ENCODE measurements around the gene KRTAP3-1.
A peak's percentile ranks its signal among the peaks of the same experiment; 100 is the strongest.

The KRTAP3-1 gene

GRCh38 chr17:40974366-40974765, 34.6 kb downstream of the KRTAP3-1 start:
- DNase-seq, result no peak

GRCh38 chr17:40967582-40967981, 41.3 kb downstream of the KRTAP3-1 start:
- DNase-seq, result no peak

GRCh38 chr17:40966848-40967247, 42.1 kb downstream of the KRTAP3-1 start, which contains the start of gene KRT39:
TSS of gene KRT39 (minus strand) at chr17:40966948. CDS start at chr17:40966856, 92 bp downstream.
- DNase-seq, result no peak

- DNase-seq, result peak; percentile 28
These were observed 45.1 kb downstream of the KRTAP3-1 start for GRCh38 chr17:40963838-40964237.

GRCh38 chr17:40962059-40962561, 46.8 kb downstream of the KRTAP3-1 start:
- DNase-seq, result no peak

GRCh38 chr17:40961591-40961990, 47.3 kb downstream of the KRTAP3-1 start:
- no peak for DNase-seq

GRCh38 chr17:40960144-40960543, 48.8 kb downstream of the KRTAP3-1 start:
- no peak for DNase-seq

All from inflammatory macrophage treated with lipopolysaccharide for 4 hours (primary cell).